Measurements from ENCODE around the gene ACTN1. TPM values are rescaled to one million over a fixed set of nuclear protein-coding genes. Genes with fewer than 3 reads are reported as not detected.

Gene ACTN1
- total and polyA plus RNA-seq, 3 experiments from 2014 or later: 47.4 to 53.3 (median 52.7) TPM

DNA sequence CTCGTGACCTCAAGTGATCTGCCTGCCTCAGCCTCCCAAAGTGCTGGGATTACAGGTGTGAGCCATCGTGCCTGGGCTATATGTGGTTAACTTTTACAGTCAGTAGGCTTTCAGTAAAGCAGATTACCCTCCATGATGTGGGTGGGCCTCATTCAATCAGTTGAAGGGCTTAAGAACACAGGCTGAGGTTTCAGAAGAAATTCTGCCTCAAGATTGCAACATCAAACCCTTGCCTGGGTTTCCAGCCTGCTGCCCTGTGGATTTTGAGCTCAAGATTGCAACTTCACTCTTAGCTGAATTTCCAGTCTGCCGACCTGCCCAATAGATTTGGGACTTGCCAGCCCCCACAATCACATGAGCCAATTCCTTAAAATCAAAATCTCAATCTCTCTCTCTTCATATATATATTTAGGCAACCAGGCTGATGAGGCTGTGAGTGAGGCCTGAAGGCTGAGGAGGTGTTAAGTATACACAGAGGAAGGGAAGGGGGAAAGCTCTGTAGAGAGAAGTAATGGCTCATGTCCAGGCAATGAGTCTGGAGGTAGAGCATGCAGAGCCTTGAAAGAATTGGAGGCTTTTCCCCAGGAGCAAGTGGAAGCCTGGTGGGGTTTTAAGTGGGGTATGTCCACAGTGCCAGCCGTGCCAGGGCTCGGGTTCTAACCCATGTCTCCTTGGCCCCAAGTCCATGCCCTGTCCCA is 33.3 kb upstream of the ACTN1 start:
- CTCF ChIA-PET: interaction anchor here (1.1 to 1.6 kb wide), 2 partner anchors 9 to 15 kb away, joined by 3 to 4 read pairs; no protein-coding TSS in a partner anchor

DNA sequence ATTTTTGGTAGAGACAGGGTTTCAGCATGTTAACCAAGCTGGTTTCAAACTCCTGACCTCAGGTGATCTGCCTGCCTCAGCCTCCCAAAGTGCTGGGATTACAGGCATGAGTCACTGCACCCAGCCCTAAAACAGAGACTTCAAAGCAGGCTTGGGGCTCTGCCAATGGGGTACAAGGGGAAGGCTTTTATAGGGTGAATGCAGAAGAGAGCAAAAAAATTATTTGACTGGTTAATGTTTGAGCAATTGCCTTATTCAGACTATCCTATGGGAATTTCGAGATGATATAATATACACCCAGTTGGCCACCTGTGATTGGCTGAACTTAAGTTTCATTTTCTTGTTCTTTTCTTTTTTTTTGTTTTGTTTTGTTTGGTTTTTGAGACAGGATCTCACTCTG is 31.5 kb upstream of the ACTN1 start:
- ChIA-PET POLR2A (no interaction called here), CTCF (no interaction called here)
- Histone ChIP-seq H3K27me3 (ENCODE audit: insufficient read depth, low read length, poor library complexity, severe bottlenecking) (no peaks in the 10 kb centered on the region), H3K27ac (ENCODE audit: low read depth, low read length) (no peak overlapping the region), H3K9me3 (ENCODE audit: low read length) (no peaks in the 10 kb centered on the region), H3K36me3 (ENCODE audit: insufficient read depth, low read length) (no peaks in the 10 kb centered on the region), H3K4me1 (ENCODE audit: insufficient read depth, low read length) (no peaks in the 10 kb centered on the region), H3K4me3 (ENCODE audit: low read length) (no peak overlapping the region)
- H3K27ac Mint-ChIP-seq: peak overlapping the region in 2 of 8 donors; percentile 57 to 75
- H3K9me3 Mint-ChIP-seq: no peaks in the 10 kb centered on the region
- H3K36me3 Mint-ChIP-seq: no peaks in the 10 kb centered on the region
- H3K4me3 Mint-ChIP-seq: no peak overlapping the region
- DNase-seq: peak in 1 of 5 donors; percentile 7
- peaks cover 0 to 4% (median 0%) of the 10 kb centered on the region in 3 donors for H3K4me1 Mint-ChIP-seq
- peaks cover 1 to 2% of the 10 kb centered on the region in 2 donors for H3K27me3 Mint-ChIP-seq

More for the DNA sequence above, 33.3 kb upstream of the ACTN1 start:
- Histone ChIP-seq H3K9me3 (ENCODE audit: low read length) (no peaks in the 10 kb centered on the region), H3K4me3 (ENCODE audit: low read length) (no peak overlapping the region), H3K4me1 (ENCODE audit: insufficient read depth, low read length) (no peaks in the 10 kb centered on the region), H3K27ac (ENCODE audit: low read depth, low read length) (no peak overlapping the region), H3K36me3 (ENCODE audit: insufficient read depth, low read length) (no peaks in the 10 kb centered on the region), H3K27me3 (ENCODE audit: insufficient read depth, low read length, poor library complexity, severe bottlenecking) (no peaks in the 10 kb centered on the region)
- no peak overlapping the region for H3K4me3 Mint-ChIP-seq
- peaks cover 0 to 4% (median 0%) of the 10 kb centered on the region in 3 donors for H3K4me1 Mint-ChIP-seq
- peaks cover 0 to 1% of the 10 kb centered on the region in 2 donors for H3K27me3 Mint-ChIP-seq
- DNase-seq: no peak
- H3K36me3 Mint-ChIP-seq: no peaks in the 10 kb centered on the region
- no peaks in the 10 kb centered on the region for H3K9me3 Mint-ChIP-seq
- POLR2A ChIA-PET: no interaction called here
- H3K27ac Mint-ChIP-seq: peak overlapping the region in 1 of 8 donors; percentile 54

DNA sequence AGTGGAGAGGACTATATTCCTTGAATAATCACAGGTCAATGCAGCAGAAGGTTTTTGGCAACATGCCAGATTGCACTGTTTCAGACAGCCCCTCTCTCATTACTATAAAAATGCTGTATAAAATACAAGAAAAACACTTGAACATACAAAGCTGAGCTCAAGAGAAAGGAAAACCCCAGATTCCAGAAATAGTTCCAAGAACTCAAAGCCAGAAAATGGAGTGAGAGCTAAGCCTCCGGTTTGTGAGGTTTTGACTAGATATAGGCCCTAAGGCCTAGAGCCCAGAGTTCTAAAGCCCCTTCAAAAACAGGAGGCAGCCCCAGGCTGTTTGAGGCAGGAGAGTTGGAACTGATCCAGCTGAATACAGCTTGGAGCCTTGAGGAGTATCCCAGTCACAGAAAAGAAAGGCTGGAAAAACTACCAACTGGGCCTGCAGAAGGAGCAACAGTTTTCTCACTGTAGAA is 29.4 kb upstream of the ACTN1 start:
- Mint-ChIP-seq H3K9me3 (peaks cover 0 to under 1% (median 0%) of the 10 kb centered on the region in 5 donors), H3K27me3 (peaks cover 1 to 16% of the 10 kb centered on the region in 2 donors), H3K27ac (no peak overlapping the region), H3K36me3 (peaks cover 0 to 5% (median 0%) of the 10 kb centered on the region in 3 donors), H3K4me1 (peaks cover 0 to 4% (median 0%) of the 10 kb centered on the region in 3 donors), H3K4me3 (no peak overlapping the region)
- Histone ChIP-seq H3K4me3 (ENCODE audit: low read length) (no peak overlapping the region), H3K9me3 (ENCODE audit: low read length) (no peaks in the 10 kb centered on the region), H3K4me1 (ENCODE audit: insufficient read depth, low read length) (no peaks in the 10 kb centered on the region), H3K27me3 (ENCODE audit: insufficient read depth, low read length, poor library complexity, severe bottlenecking) (no peaks in the 10 kb centered on the region), H3K27ac (ENCODE audit: low read depth, low read length) (no peak overlapping the region), H3K36me3 (ENCODE audit: insufficient read depth, low read length) (no peaks in the 10 kb centered on the region)
- DNase-seq: no peak
- ChIA-PET POLR2A (no interaction called here), CTCF (no interaction called here)

DNA sequence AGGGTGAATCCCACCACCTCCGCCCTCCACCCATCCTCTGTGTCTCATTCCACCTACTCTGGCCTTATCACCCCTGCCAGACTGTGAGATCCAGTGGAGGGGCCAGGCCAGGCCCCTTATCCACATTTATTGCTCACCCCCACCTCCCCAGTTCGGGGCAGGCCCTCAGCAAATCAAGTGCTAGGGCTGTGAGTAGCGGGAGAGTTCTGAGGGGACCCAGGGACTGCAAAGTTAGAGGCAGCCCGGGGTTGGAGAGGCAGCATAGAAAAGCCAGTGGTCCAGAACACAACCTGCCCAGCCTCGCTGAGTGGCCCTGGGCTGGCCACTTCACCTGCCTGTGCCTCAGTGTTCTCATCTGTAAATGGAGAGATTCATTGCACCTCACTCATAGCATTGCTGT is 27.2 kb upstream of the ACTN1 start:
- no peak overlapping the region for H3K27ac Mint-ChIP-seq
- POLR2A ChIA-PET: no interaction called here

DNA sequence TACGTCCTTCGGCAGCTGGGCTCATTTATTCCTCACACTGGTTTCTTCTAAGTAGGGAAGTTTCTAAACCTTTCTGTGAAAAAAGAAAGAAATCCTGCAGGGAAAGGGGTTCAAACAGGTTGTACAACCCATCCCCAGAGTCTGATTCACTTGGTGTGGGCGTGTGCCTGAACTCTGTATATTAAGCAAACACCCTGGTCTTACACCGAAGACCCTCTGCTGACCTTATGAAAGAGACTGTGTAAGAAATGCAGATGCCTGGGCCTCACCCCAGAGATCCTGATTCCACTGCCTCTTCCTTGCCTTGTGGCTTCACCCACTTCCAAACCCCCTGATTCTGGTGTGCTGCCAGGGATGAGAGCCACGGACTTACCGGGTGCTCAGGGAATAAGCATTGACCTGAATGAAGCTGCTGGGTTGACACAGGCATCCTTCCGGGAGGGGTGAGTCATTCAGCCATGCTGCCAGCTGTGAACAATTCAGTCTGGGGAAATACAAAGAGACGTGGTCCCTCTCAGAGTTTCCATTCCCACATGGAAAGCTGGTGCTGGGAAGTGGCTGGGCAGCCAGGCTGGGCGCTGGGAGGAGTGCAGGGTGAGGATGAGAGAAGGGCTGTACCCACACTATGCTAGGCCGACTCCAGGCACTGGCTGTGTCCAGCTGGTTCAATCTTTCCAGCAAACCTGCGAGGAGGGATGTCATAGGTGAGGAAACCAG is 26.5 kb upstream of the ACTN1 start:
- no peak overlapping the region for H3K4me3 Mint-ChIP-seq
- CTCF ChIA-PET: no interaction called here
- Histone ChIP-seq H3K4me1 (ENCODE audit: insufficient read depth, low read length) (no peaks in the 10 kb centered on the region), H3K36me3 (ENCODE audit: insufficient read depth, low read length) (no peaks in the 10 kb centered on the region), H3K27ac (ENCODE audit: low read depth, low read length) (no peak overlapping the region), H3K27me3 (ENCODE audit: insufficient read depth, low read length, poor library complexity, severe bottlenecking) (no peaks in the 10 kb centered on the region), H3K9me3 (ENCODE audit: low read length) (no peaks in the 10 kb centered on the region), H3K4me3 (ENCODE audit: low read length) (no peak overlapping the region)
- peaks cover 0 to 5% (median 0%) of the 10 kb centered on the region in 3 donors for H3K36me3 Mint-ChIP-seq
- peaks cover 0 to 2% (median 0%) of the 10 kb centered on the region in 5 donors for H3K9me3 Mint-ChIP-seq
- peak overlapping the region in 1 of 8 donors; percentile 98 for H3K27ac Mint-ChIP-seq
- POLR2A ChIA-PET: no interaction called here
- no peak for DNase-seq
- peaks cover 0 to 1% (median 0%) of the 10 kb centered on the region in 3 donors for H3K4me1 Mint-ChIP-seq
- H3K27me3 Mint-ChIP-seq: peaks cover 4 to 18% of the 10 kb centered on the region in 2 donors

More for the DNA sequence above, 27.2 kb upstream of the ACTN1 start:
- Mint-ChIP-seq H3K36me3 (peaks cover 0 to 5% (median 0%) of the 10 kb centered on the region in 3 donors), H3K4me3 (no peak overlapping the region), H3K9me3 (peaks cover 0 to 2% (median 0%) of the 10 kb centered on the region in 5 donors), H3K27me3 (peaks cover 1 to 18% of the 10 kb centered on the region in 2 donors), H3K4me1 (peaks cover 0 to 4% (median 0%) of the 10 kb centered on the region in 3 donors)
- Histone ChIP-seq H3K27ac (ENCODE audit: low read depth, low read length) (no peak overlapping the region), H3K27me3 (ENCODE audit: insufficient read depth, low read length, poor library complexity, severe bottlenecking) (no peaks in the 10 kb centered on the region), H3K4me3 (ENCODE audit: low read length) (no peak overlapping the region), H3K36me3 (ENCODE audit: insufficient read depth, low read length) (no peaks in the 10 kb centered on the region), H3K4me1 (ENCODE audit: insufficient read depth, low read length) (no peaks in the 10 kb centered on the region), H3K9me3 (ENCODE audit: low read length) (no peaks in the 10 kb centered on the region)
- CTCF ChIA-PET: no interaction called here
- DNase-seq: no peak

DNA sequence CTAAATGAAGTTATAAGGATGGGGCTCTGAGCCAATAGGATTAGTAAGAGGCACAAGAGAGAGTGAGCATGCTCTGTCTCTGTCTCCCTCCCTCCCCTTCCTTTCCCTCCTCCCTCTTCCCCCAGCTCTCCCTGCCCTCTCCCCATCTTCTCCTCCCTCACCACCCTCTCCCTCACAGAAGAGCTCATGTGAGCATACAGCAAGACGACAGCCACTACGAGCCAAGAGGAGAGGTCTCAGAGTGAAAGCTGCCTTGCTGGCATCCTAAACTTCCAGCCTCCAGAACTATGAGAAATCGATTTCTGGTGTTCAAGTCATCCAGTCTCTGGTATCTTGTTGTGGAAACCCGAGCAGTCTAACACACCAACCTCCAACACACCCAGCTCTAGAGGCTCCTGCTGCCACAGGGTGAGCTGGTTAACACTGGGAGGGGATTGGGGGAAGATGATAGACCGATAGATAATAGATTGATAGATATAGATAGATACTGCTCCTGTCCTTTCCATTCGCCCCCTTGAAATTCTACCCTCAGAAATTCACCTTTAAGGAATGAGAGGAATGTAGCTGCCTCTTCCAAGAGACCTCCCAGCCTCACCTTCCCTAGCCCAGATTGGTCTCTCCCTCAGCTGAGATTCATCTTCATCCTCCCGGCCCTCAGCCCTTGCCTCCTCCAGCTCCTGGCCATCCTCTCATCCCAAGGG is 25.8 kb upstream of the ACTN1 start:
- Mint-ChIP-seq H3K4me3 (no peak overlapping the region), H3K27me3 (peaks cover 4 to 18% of the 10 kb centered on the region in 2 donors), H3K27ac (peak overlapping the region in 1 of 8 donors; percentile 77), H3K9me3 (peaks cover 0 to 2% (median 0%) of the 10 kb centered on the region in 5 donors), H3K4me1 (no peaks in the 10 kb centered on the region), H3K36me3 (peaks cover 0 to 5% (median 0%) of the 10 kb centered on the region in 3 donors)
- H3K9me3 ChIP-seq (ENCODE audit: low read length): no peaks in the 10 kb centered on the region
- no peaks in the 10 kb centered on the region for H3K27me3 ChIP-seq (ENCODE audit: insufficient read depth, low read length, poor library complexity, severe bottlenecking)
- H3K36me3 ChIP-seq (ENCODE audit: insufficient read depth, low read length): no peaks in the 10 kb centered on the region
- no peaks in the 10 kb centered on the region for H3K4me1 ChIP-seq (ENCODE audit: insufficient read depth, low read length)
- H3K27ac ChIP-seq (ENCODE audit: low read depth, low read length): no peak overlapping the region
- POLR2A ChIA-PET: no interaction called here
- H3K4me3 ChIP-seq (ENCODE audit: low read length): no peak overlapping the region
- DNase-seq: no peak
- CTCF ChIA-PET: no interaction called here

DNA sequence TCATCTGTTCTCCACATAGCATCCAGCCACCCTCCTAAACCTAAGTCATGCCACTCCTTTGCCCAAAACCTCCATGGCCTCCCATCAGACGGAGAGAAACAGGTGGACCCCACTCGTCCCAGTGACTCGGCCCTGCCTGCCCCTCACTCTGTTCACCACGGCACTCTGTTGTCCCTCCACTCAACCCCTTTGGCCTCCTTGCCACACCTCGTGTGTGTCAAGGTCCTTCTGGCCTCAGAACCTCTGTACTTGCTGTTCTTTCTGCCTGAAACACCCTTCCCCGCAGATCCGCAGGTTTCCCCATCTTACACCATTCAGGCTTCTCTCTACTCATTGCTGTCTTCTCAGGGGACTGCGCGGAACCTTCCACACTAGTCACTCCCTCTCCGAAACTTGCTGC is 24.5 kb upstream of the ACTN1 start:
- POLR2A ChIA-PET: no interaction called here
- H3K27ac Mint-ChIP-seq: peak overlapping the region in 1 of 8 donors; percentile 31
- no peaks in the 10 kb centered on the region for H3K27me3 ChIP-seq (ENCODE audit: insufficient read depth, low read length, poor library complexity, severe bottlenecking)

More for the DNA sequence above, 24.5 kb upstream of the ACTN1 start:
- DNase-seq: no peak
- no peak overlapping the region for H3K27ac ChIP-seq (ENCODE audit: low read depth, low read length)
- H3K9me3 ChIP-seq (ENCODE audit: low read length): no peaks in the 10 kb centered on the region
- Mint-ChIP-seq H3K4me3 (no peak overlapping the region), H3K4me1 (no peaks in the 10 kb centered on the region), H3K9me3 (peaks cover 0 to 2% (median 0%) of the 10 kb centered on the region in 5 donors), H3K36me3 (peaks cover 0 to 5% (median 0%) of the 10 kb centered on the region in 3 donors), H3K27me3 (peaks cover 3 to 18% of the 10 kb centered on the region in 2 donors)
- H3K4me3 ChIP-seq (ENCODE audit: low read length): no peak overlapping the region
- CTCF ChIA-PET: interaction anchor here (1.6 kb wide), 1 partner anchor 9 kb away, joined by 4 read pairs; no protein-coding TSS in a partner anchor
- H3K36me3 ChIP-seq (ENCODE audit: insufficient read depth, low read length): no peaks in the 10 kb centered on the region
- H3K4me1 ChIP-seq (ENCODE audit: insufficient read depth, low read length): no peaks in the 10 kb centered on the region

Measured in CD8-positive, alpha-beta memory T cell (primary cell).